HCT116 (cell line): ENCODE results near the gene SLC2A14. TPM values are rescaled to one million over a fixed set of nuclear protein-coding genes. Genes with fewer than 3 reads are reported as not detected.

Source experiments
- ATAC-seq: fragments of 200-7000 bp; cut with Tn5 transposase; 2 replicates; pipeline ENCODE4 v1.9.1; 2020; ENCODE audit warnings: mild to moderate bottlenecking, moderate library complexity
- BruUV-seq: library from RNA; stranded (reverse); fragments of 400-500 nt; replicated peaks from 2 replicates; lab custom pipeline; 2021; lab: Mats Ljungman, UMichigan
- CTCF ChIA-PET: fragments of 300-600 bp; sonication (Branson Sonifier 250); formaldehyde crosslinking; loops from one replicate; lab custom pipeline; 2021; ENCODE audit warnings: antibody characterized with exemption; lab: Charles Lee
- POLR2A ChIA-PET: fragments of 300-600, 350-600 bp; sonication (Branson Sonifier 250); formaldehyde crosslinking; loops from one replicate; lab custom pipeline; 2021; ENCODE audit warnings: antibody characterized with exemption; lab: Charles Lee
- RAD21 ChIA-PET, 2 experiments: fragments of 300-600 bp; sonication (Branson Sonifier 250); formaldehyde crosslinking; loops; one replicate each; lab custom pipeline; 2023; ENCODE audit warnings: low total read pairs in 2 of 2; ENCODE audit not compliant: uncharacterized antibody in 2 of 2, unreplicated experiment in 2 of 2, low non-redundant PET in 1 of 2; lab: Charles Lee
- DNase-seq: peaks from one replicate; pipeline ENCODE4 v3.0.0-alpha.2; 2010; ENCODE audit warnings: low read depth, low spot score
- H2AFZ ChIP-seq: fragments of 200-600 bp; shearing (Covaris generic), sonication (generic); 2 replicates; pipeline ENCODE4 v1.6.1; 2017; ENCODE audit warnings: low read depth, mixed run types, mixed read lengths, antibody characterized with exemption, low read length; ENCODE audit not compliant: poor library complexity, severe bottlenecking
- H3K27ac ChIP-seq: 2 replicates; pipeline ENCODE4 v1.5.1; 2012; ENCODE audit warnings: low read depth, low read length
- H3K27me3 ChIP-seq: fragments of 200-600 bp; sonication (generic); 2 replicates; pipeline ENCODE4 v1.6.1; 2016; ENCODE audit warnings: mixed run types, low read length, mixed read lengths; ENCODE audit not compliant: insufficient read depth
- H3K36me3 ChIP-seq, 2 experiments: fragments of 200-500 bp in 1 of 2; fragments of 200-600 bp in 1 of 2; sonication (Bioruptor generic) in 1 of 2; sonication (generic) in 1 of 2; 2 replicates each; pipeline versions ENCODE4 v1.5.1 to v1.6.1; 2014 to 2016; ENCODE audit warnings: low read length in 2 of 2, inconsistent platforms in 1 of 2, mixed read lengths in 1 of 2, mixed run types in 1 of 2; ENCODE audit not compliant: insufficient read depth in 2 of 2, control insufficient read depth in 1 of 2
- H3K4me1 ChIP-seq, 2 experiments: fragments of 200-600 bp in 1 of 2; sonication (generic) in 1 of 2; 2 replicates each; pipeline versions ENCODE4 v1.5.1 to v1.6.1; 2012 to 2017; ENCODE audit warnings: low read length in 2 of 2, inconsistent platforms in 1 of 2, mild to moderate bottlenecking in 1 of 2, mixed read lengths in 1 of 2, mixed run types in 1 of 2, moderate library complexity in 1 of 2; ENCODE audit not compliant: insufficient read depth in 2 of 2, control insufficient read depth in 1 of 2
- H3K4me2 ChIP-seq: fragments of 200-600 bp; sonication (generic); 2 replicates; pipeline ENCODE4 v1.6.1; 2017; ENCODE audit warnings: mixed run types, low read length, mixed read lengths
- H3K4me3 ChIP-seq, 2 experiments: fragments of 200-600 bp in 1 of 2; sonication (generic) in 1 of 2; replicated peaks in 1 of 2; 2 replicates each; pipeline ENCODE4 v1.5.1; 2011 to 2016; ENCODE audit warnings: low read length in 2 of 2, control low read depth in 1 of 2, low read depth in 1 of 2, mild to moderate bottlenecking in 1 of 2, mixed read lengths in 1 of 2, mixed run types in 1 of 2
- H3K79me2 ChIP-seq: fragments of 200-600 bp; sonication (generic); 2 replicates; pipeline ENCODE4 v1.6.1; 2017; ENCODE audit warnings: mild to moderate bottlenecking, mixed run types, low read length, moderate library complexity, mixed read lengths; ENCODE audit not compliant: insufficient read depth
- H3K9ac ChIP-seq: fragments of 200-600 bp; sonication (generic); 2 replicates; pipeline ENCODE4 v1.6.1; 2016; ENCODE audit warnings: low read length, mixed read lengths
- H3K9me2 ChIP-seq: fragments of 200-600 bp; sonication (generic), shearing (Covaris generic); 2 replicates; pipeline ENCODE4 v1.6.1; 2017; ENCODE audit warnings: mixed run types, mild to moderate bottlenecking, moderate library complexity; ENCODE audit not compliant: insufficient read depth
- H3K9me3 ChIP-seq, 2 experiments: fragments of 200-500 bp in 1 of 2; fragments of 200-600 bp in 1 of 2; sonication (Bioruptor generic) in 1 of 2; sonication (generic) in 1 of 2; 2 replicates each; pipeline ENCODE4 v1.6.1; 2014 to 2017; ENCODE audit warnings: low read length in 2 of 2, mixed read lengths in 2 of 2, inconsistent platforms in 1 of 2, low read depth in 1 of 2, mild to moderate bottlenecking in 1 of 2, mixed run types in 1 of 2, moderate library complexity in 1 of 2; ENCODE audit not compliant: control insufficient read depth in 1 of 2, insufficient read depth in 1 of 2
- H4K20me1 ChIP-seq: fragments of 200-600 bp; sonication (generic), shearing (Covaris generic); 2 replicates; pipeline ENCODE4 v1.6.1; 2017; ENCODE audit warnings: mixed run types, mild to moderate bottlenecking, moderate library complexity; ENCODE audit not compliant: insufficient read depth
- CEBPB ChIP-seq: IDR thresholded peaks from 2 replicates; pipeline ENCODE4 v1.6.1; 2012; ENCODE audit warnings: low read depth
- EZH2phosphoT487 ChIP-seq: fragments of 200-600 bp; IDR thresholded peaks from 2 replicates; pipeline ENCODE4 v1.6.1; 2018; ENCODE audit warnings: antibody characterized with exemption, borderline replicate concordance
- FOSL1 ChIP-seq: IDR thresholded peaks from 2 replicates; pipeline ENCODE4 v1.6.1; 2012; ENCODE audit warnings: low read depth
- JUND ChIP-seq: IDR thresholded peaks from 2 replicates; pipeline ENCODE4 v1.6.1; 2012
- POLR2AphosphoS5 ChIP-seq: IDR thresholded peaks from 2 replicates; pipeline ENCODE4 v1.6.1; 2011; ENCODE audit warnings: mild to moderate bottlenecking, low read depth, low read length, moderate library complexity
- RAD21 ChIP-seq: IDR thresholded peaks from 2 replicates; pipeline ENCODE4 v1.6.1; 2012; ENCODE audit warnings: low read depth, mild to moderate bottlenecking
- SIN3A ChIP-seq: IDR thresholded peaks from 2 replicates; pipeline ENCODE4 v1.6.1; 2012; ENCODE audit warnings: low read depth
- intact Hi-C: fragments of 100-400 bp; cut with micrococcal nuclease; formaldehyde crosslinking; loops from 2 replicates; pipeline ENCODE4 v1.10.0; 2022
- total RNA-seq: library from RNA; stranded (reverse); gene quantifications from one replicate; pipeline ENCODE4 v1.2.1, GENCODE V29; 2021; ENCODE audit not compliant: unreplicated experiment
- TF ChIP-seq, protein P1 (sequence below): IDR thresholded peaks from 2 replicates; pipeline ENCODE4 v1.6.1; 2012; ENCODE audit warnings: low read depth

SLC2A14 gene
- total RNA-seq, 1 experiment from 2014 or later = not detected

DNA sequence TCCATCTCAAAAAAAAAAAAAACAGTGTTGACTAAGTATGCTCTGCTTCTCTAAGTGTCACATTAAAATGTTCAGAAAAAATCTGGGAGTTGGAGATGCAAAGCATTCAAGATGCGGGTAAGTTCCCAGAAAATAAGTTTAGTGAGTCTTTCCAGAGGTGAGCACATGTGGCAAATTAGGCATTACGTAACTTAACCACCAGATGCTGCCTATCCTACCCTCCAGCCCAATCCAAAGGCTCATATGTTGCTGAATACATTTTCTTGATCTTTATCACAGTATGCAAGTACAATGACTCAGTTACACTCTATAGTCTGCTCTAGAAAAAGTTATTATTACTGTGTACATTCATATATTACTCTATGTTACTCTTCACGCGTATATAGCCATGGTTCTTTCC lies 3.6 kb downstream of the SLC2A14 start (continued):
- TF ChIP-seq, protein P1, sequence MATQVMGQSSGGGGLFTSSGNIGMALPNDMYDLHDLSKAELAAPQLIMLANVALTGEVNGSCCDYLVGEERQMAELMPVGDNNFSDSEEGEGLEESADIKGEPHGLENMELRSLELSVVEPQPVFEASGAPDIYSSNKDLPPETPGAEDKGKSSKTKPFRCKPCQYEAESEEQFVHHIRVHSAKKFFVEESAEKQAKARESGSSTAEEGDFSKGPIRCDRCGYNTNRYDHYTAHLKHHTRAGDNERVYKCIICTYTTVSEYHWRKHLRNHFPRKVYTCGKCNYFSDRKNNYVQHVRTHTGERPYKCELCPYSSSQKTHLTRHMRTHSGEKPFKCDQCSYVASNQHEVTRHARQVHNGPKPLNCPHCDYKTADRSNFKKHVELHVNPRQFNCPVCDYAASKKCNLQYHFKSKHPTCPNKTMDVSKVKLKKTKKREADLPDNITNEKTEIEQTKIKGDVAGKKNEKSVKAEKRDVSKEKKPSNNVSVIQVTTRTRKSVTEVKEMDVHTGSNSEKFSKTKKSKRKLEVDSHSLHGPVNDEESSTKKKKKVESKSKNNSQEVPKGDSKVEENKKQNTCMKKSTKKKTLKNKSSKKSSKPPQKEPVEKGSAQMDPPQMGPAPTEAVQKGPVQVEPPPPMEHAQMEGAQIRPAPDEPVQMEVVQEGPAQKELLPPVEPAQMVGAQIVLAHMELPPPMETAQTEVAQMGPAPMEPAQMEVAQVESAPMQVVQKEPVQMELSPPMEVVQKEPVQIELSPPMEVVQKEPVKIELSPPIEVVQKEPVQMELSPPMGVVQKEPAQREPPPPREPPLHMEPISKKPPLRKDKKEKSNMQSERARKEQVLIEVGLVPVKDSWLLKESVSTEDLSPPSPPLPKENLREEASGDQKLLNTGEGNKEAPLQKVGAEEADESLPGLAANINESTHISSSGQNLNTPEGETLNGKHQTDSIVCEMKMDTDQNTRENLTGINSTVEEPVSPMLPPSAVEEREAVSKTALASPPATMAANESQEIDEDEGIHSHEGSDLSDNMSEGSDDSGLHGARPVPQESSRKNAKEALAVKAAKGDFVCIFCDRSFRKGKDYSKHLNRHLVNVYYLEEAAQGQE = no peak

DNA sequence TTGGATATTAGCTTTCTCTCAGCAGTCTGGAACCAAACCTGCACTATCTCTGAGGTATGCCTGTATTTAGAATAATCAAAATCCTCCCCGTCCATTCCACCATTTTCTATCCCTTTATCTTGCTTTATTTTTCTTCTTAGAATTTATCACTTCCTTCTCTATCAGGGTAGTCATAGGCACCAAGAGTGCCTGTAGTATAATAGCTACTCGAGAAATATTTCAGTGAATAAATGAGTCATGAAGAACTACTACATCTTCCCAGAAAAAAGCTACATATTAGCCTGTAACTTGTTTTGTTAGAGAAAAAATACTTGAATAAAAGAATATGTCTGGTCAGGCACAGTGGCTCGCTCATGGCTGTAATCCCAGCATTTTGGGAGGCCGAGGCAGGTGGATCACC lies 4.3 kb downstream of the SLC2A14 start:
- no peak overlapping the region for H3K9ac ChIP-seq
- H3K4me3 ChIP-seq = no peak overlapping the region
- H2AFZ ChIP-seq = no peak overlapping the region
- no peak for TF ChIP-seq RAD21
- no peak for TF ChIP-seq POLR2AphosphoS5
- no peak for TF ChIP-seq CEBPB
- TF ChIP-seq JUND = no peak
- no peak for TF ChIP-seq FOSL1
- TF ChIP-seq SIN3A = no peak
- no peak for TF ChIP-seq EZH2phosphoT487
- TF ChIP-seq, all 23 proteins: peak for 0
- ATAC-seq (no peak), DNase-seq (no peak)
- RAD21 ChIA-PET = no interaction called here
- intact Hi-C loops = loop anchor here (10.0 kb wide), 1 partner anchor 216 kb away; the partner anchor contains the start of gene NECAP1
- Histone ChIP-seq H3K4me1 (no peaks in the 10 kb centered on the region), H3K27ac (no peak overlapping the region), H3K36me3 (no peaks in the 10 kb centered on the region), H3K4me2 (no peak overlapping the region), H4K20me1 (no peaks in the 10 kb centered on the region), H3K9me3 (no peaks in the 10 kb centered on the region), H3K79me2 (no peaks in the 10 kb centered on the region), H3K9me2 (no peaks in the 10 kb centered on the region), H3K27me3 (no peaks in the 10 kb centered on the region)
- BruUV-seq = no TSS peak
- POLR2A ChIA-PET = no interaction called here
- CTCF ChIA-PET = no interaction called here
